ENCODE measurements around the gene KRT73. TPM values are rescaled to one million over a fixed set of nuclear protein-coding genes. Genes with fewer than 3 reads are reported as not detected.

KRT73 gene
- total RNA-seq, 2 experiments from 2014 or later, result not detected

- H3K36me3 Mint-ChIP-seq, result no peaks in the 10 kb centered on the region
- CTCF ChIA-PET, result interaction anchor here (1.6 to 24.3 kb wide), 2 partner anchors 185 to 295 kb away, joined by 4 to 459 read pairs; no protein-coding TSS in a partner anchor
- no peak for ATAC-seq
- H3K27ac Mint-ChIP-seq, result no peak overlapping the region
- H3K27me3 Mint-ChIP-seq, result peaks cover 12% of the 10 kb centered on the region
- DNase-seq, result no peak
- peaks cover 3% of the 10 kb centered on the region for H3K4me1 Mint-ChIP-seq
- no peaks in the 10 kb centered on the region for H3K9me3 Mint-ChIP-seq (ENCODE audit: low read depth)
- H3K4me3 Mint-ChIP-seq, result no peak overlapping the region
Observed at GRCh38 chr12:52580496-52580895, 37.9 kb downstream of the KRT73 start.

- H3K4me1 Mint-ChIP-seq, result no peaks in the 10 kb centered on the region
- H3K9me3 Mint-ChIP-seq (ENCODE audit: low read depth), result no peaks in the 10 kb centered on the region
- CTCF ChIA-PET, result interaction anchor here (0.9 to 24.3 kb wide), 3 partner anchors 18 to 296 kb away, joined by 3 to 459 read pairs (median 4); no protein-coding TSS in a partner anchor
- no peak overlapping the region for H3K27ac Mint-ChIP-seq
- peaks cover 12% of the 10 kb centered on the region for H3K27me3 Mint-ChIP-seq
- DNase-seq (no peak), ATAC-seq (no peak)
- H3K4me3 Mint-ChIP-seq, result no peak overlapping the region
- H3K36me3 Mint-ChIP-seq, result no peaks in the 10 kb centered on the region
Observed at GRCh38 chr12:52579468-52580465, 38.6 kb downstream of the KRT73 start.

GRCh38 chr12:52578469-52578868, 39.9 kb downstream of the KRT73 start:
- DNase-seq (no peak), ATAC-seq (no peak)
- peaks cover 12% of the 10 kb centered on the region for H3K27me3 Mint-ChIP-seq
- H3K9me3 Mint-ChIP-seq (ENCODE audit: low read depth), result no peaks in the 10 kb centered on the region
- H3K4me3 Mint-ChIP-seq, result no peak overlapping the region
- H3K27ac Mint-ChIP-seq, result no peak overlapping the region
- no peaks in the 10 kb centered on the region for H3K36me3 Mint-ChIP-seq
- CTCF ChIA-PET, result interaction anchor here (0.7 to 24.3 kb wide), 3 partner anchors 201 to 487 kb away, joined by 3 to 459 read pairs (median 4); no protein-coding TSS in a partner anchor
- H3K4me1 Mint-ChIP-seq, result no peaks in the 10 kb centered on the region

GRCh38 chr12:52577316-52577715, 41.0 kb downstream of the KRT73 start:
- ATAC-seq, result no peak
- Mint-ChIP-seq H3K4me1 (no peaks in the 10 kb centered on the region), H3K36me3 (no peaks in the 10 kb centered on the region), H3K27me3 (peaks cover 14% of the 10 kb centered on the region), H3K9me3 (ENCODE audit: low read depth) (no peaks in the 10 kb centered on the region), H3K4me3 (no peak overlapping the region), H3K27ac (no peak overlapping the region)
- CTCF ChIA-PET, result interaction anchor here (24.3 kb wide), 1 partner anchor 298 kb away, joined by 459 read pairs; no protein-coding TSS in a partner anchor
- DNase-seq, result no peak

GRCh38 chr12:52575948-52576347, 42.4 kb downstream of the KRT73 start:
- Mint-ChIP-seq H3K27me3 (peaks cover 19% of the 10 kb centered on the region), H3K36me3 (no peaks in the 10 kb centered on the region), H3K27ac (no peak overlapping the region), H3K4me1 (no peaks in the 10 kb centered on the region), H3K4me3 (no peak overlapping the region), H3K9me3 (ENCODE audit: low read depth) (no peaks in the 10 kb centered on the region)
- DNase-seq, result no peak
- CTCF ChIA-PET, result interaction anchor here (24.3 kb wide), 1 partner anchor 299 kb away, joined by 459 read pairs; no protein-coding TSS in a partner anchor
- ATAC-seq, result no peak

- no peak overlapping the region for H3K4me3 Mint-ChIP-seq
- H3K27ac Mint-ChIP-seq, result no peak overlapping the region
- peaks cover 19% of the 10 kb centered on the region for H3K27me3 Mint-ChIP-seq
- DNase-seq, result no peak
- CTCF ChIA-PET, result interaction anchor here (1.4 to 24.3 kb wide), 2 partner anchors 300 to 405 kb away, joined by 3 to 459 read pairs; no protein-coding TSS in a partner anchor
- no peaks in the 10 kb centered on the region for H3K4me1 Mint-ChIP-seq
- no peaks in the 10 kb centered on the region for H3K9me3 Mint-ChIP-seq (ENCODE audit: low read depth)
- H3K36me3 Mint-ChIP-seq, result no peaks in the 10 kb centered on the region
- no peak for ATAC-seq
Observed at GRCh38 chr12:52575256-52575655, 43.1 kb downstream of the KRT73 start.

GRCh38 chr12:52573743-52574142, 44.6 kb downstream of the KRT73 start, which contains the start of gene KRT74:
KRT74 (minus strand) TSS chr12:52573843; CDS start chr12:52573777, 66 bp downstream.
- CTCF ChIA-PET, result interaction anchor here (0.8 to 24.3 kb wide), 4 partner anchors 9 to 407 kb away, joined by 3 to 459 read pairs (median 4); no protein-coding TSS in a partner anchor
- peaks cover 19% of the 10 kb centered on the region for H3K27me3 Mint-ChIP-seq
- H3K27ac Mint-ChIP-seq, result no peak within 1 kb of the TSS
- DNase-seq (no peak), ATAC-seq (no peak)
- H3K4me3 Mint-ChIP-seq, result no peak within 1 kb of the TSS
- H3K36me3 Mint-ChIP-seq, result no peaks in the 10 kb centered on the region
- H3K9me3 Mint-ChIP-seq (ENCODE audit: low read depth), result no peaks in the 10 kb centered on the region
- no peaks in the 10 kb centered on the region for H3K4me1 Mint-ChIP-seq

GRCh38 chr12:52573306-52573705, 45.1 kb downstream of the KRT73 start:
- Mint-ChIP-seq H3K4me1 (no peaks in the 10 kb centered on the region), H3K9me3 (ENCODE audit: low read depth) (no peaks in the 10 kb centered on the region), H3K4me3 (no peak overlapping the region), H3K27ac (no peak overlapping the region), H3K27me3 (peaks cover 19% of the 10 kb centered on the region), H3K36me3 (no peaks in the 10 kb centered on the region)
- ATAC-seq, result no peak
- DNase-seq, result no peak
- CTCF ChIA-PET, result interaction anchor here (24.3 kb wide), 1 partner anchor 302 kb away, joined by 459 read pairs; no protein-coding TSS in a partner anchor

- no peak overlapping the region for H3K27ac Mint-ChIP-seq
- no peak for ATAC-seq
- no peak overlapping the region for H3K4me3 Mint-ChIP-seq
- H3K36me3 Mint-ChIP-seq, result no peaks in the 10 kb centered on the region
- no peaks in the 10 kb centered on the region for H3K9me3 Mint-ChIP-seq (ENCODE audit: low read depth)
- H3K4me1 Mint-ChIP-seq, result no peaks in the 10 kb centered on the region
- CTCF ChIA-PET, result interaction anchor here (24.3 kb wide), 1 partner anchor 305 kb away, joined by 459 read pairs; no protein-coding TSS in a partner anchor
- no peak for DNase-seq
- H3K27me3 Mint-ChIP-seq, result peaks cover 13% of the 10 kb centered on the region
Observed at GRCh38 chr12:52570511-52570910, 47.8 kb downstream of the KRT73 start.

GRCh38 chr12:52568111-52568510, 50.2 kb downstream of the KRT73 start:
- H3K4me3 Mint-ChIP-seq, result no peak overlapping the region
- peaks cover 28% of the 10 kb centered on the region for H3K27me3 Mint-ChIP-seq
- no peaks in the 10 kb centered on the region for H3K36me3 Mint-ChIP-seq
- CTCF ChIA-PET, result no interaction called here
- H3K9me3 Mint-ChIP-seq (ENCODE audit: low read depth), result no peaks in the 10 kb centered on the region
- no peaks in the 10 kb centered on the region for H3K4me1 Mint-ChIP-seq
- no peak overlapping the region for H3K27ac Mint-ChIP-seq
- no peak for ATAC-seq
- DNase-seq, result no peak

GRCh38 chr12:52566847-52567291, 51.5 kb downstream of the KRT73 start:
- H3K27me3 Mint-ChIP-seq, result peaks cover 28% of the 10 kb centered on the region
- H3K4me3 Mint-ChIP-seq, result no peak overlapping the region
- H3K27ac Mint-ChIP-seq, result no peak overlapping the region
- CTCF ChIA-PET, result interaction anchor here (1.2 kb wide), 1 partner anchor 171 kb away, joined by 4 read pairs; no protein-coding TSS in a partner anchor
- H3K36me3 Mint-ChIP-seq, result no peaks in the 10 kb centered on the region
- H3K9me3 Mint-ChIP-seq (ENCODE audit: low read depth), result no peaks in the 10 kb centered on the region
- peak; percentile 49 for DNase-seq
- ATAC-seq, result no peak
- no peaks in the 10 kb centered on the region for H3K4me1 Mint-ChIP-seq

GRCh38 chr12:52564582-52564981, 53.8 kb downstream of the KRT73 start:
- H3K27ac Mint-ChIP-seq, result no peak overlapping the region
- H3K27me3 Mint-ChIP-seq, result peaks cover 37% of the 10 kb centered on the region

GRCh38 chr12:52561880-52562449, 56.4 kb downstream of the KRT73 start:
- no peak for DNase-seq

More at GRCh38 chr12:52564582-52564981, 53.8 kb downstream of the KRT73 start:
- H3K4me1 Mint-ChIP-seq, result no peaks in the 10 kb centered on the region
- no peak for ATAC-seq
- CTCF ChIA-PET, result interaction anchor here (1.0 to 1.4 kb wide), 2 partner anchors 10 to 315 kb away, joined by 3 to 4 read pairs; no protein-coding TSS in a partner anchor
- H3K36me3 Mint-ChIP-seq, result no peaks in the 10 kb centered on the region
- no peaks in the 10 kb centered on the region for H3K9me3 Mint-ChIP-seq (ENCODE audit: low read depth)
- no peak overlapping the region for H3K4me3 Mint-ChIP-seq
- no peak for DNase-seq

More at GRCh38 chr12:52561880-52562449, 56.4 kb downstream of the KRT73 start:
- Mint-ChIP-seq H3K4me3 (no peak overlapping the region), H3K27ac (no peak overlapping the region), H3K4me1 (no peaks in the 10 kb centered on the region), H3K9me3 (ENCODE audit: low read depth) (no peaks in the 10 kb centered on the region), H3K27me3 (peaks cover 45% of the 10 kb centered on the region), H3K36me3 (no peaks in the 10 kb centered on the region)
- no peak for ATAC-seq
- CTCF ChIA-PET, result interaction anchor here (1.2 to 1.4 kb wide), 2 partner anchors 24 to 318 kb away, joined by 4 read pairs; no protein-coding TSS in a partner anchor

Measured in activated CD8-positive, alpha-beta memory T cell treated with anti-CD3 and anti-CD28 coated beads, Interleukin-2, amount 10 ng/mL, durations not matched to agents 7 days and 5 days (primary cell).